ENCODE data around the gene FA2H. TPM values are rescaled to one million over a fixed set of nuclear protein-coding genes. Genes with fewer than 3 reads are reported as not detected.

FA2H gene
- total and polyA plus RNA-seq, 2 of the 13 experiments (the other 11 are each of a cell fraction or from before 2014, with no cell fraction given): 0.20 TPM; not detected in 1

GRCh38 chr16:74695450-74696422 lies 78.9 kb downstream of the FA2H start (continued):
- TF ChIP-seq ZMYM3 (CRISPR knock-in tag; IDR thresholded peaks at IDR 0.05) (no peak), ZBTB7A (CRISPR knock-in tag; IDR thresholded peaks at IDR 0.05) (no peak), GMEB1 (CRISPR knock-in tag; IDR thresholded peaks at IDR 0.05; ENCODE audit: borderline replicate concordance) (peak; percentile 74), ZNF547 (CRISPR knock-in tag; IDR thresholded peaks at IDR 0.05) (peak; percentile 54; the same call in 1 of the 2 replicates), MEIS2 (CRISPR knock-in tag; IDR thresholded peaks at IDR 0.05) (no peak), ZBED4 (CRISPR knock-in tag; IDR thresholded peaks at IDR 0.05; ENCODE audit: borderline replicate concordance) (no peak), ISL2 (CRISPR knock-in tag; IDR thresholded peaks at IDR 0.05) (no peak; the same call in 1 of the 2 replicates), ZFP36L2 (CRISPR knock-in tag; IDR thresholded peaks at IDR 0.05) (no peak), ZNF558 (CRISPR knock-in tag; IDR thresholded peaks at IDR 0.05; ENCODE audit: borderline replicate concordance) (no peak), JUN (CRISPR knock-in tag; IDR thresholded peaks at IDR 0.05) (no peak), TOPORS (CRISPR knock-in tag; IDR thresholded peaks at IDR 0.05) (no peak), ZNF503 (CRISPR knock-in tag; IDR thresholded peaks at IDR 0.05) (no peak), NFKBIZ (CRISPR knock-in tag; IDR thresholded peaks at IDR 0.05) (peak; percentile 86; the same call in 1 of the 2 replicates), GTF2F1 (IDR thresholded peaks at IDR 0.05; ENCODE audit: low read length) (no peak), YEATS4 (CRISPR knock-in tag; IDR thresholded peaks at IDR 0.05; ENCODE audit: borderline replicate concordance) (no peak), ZBTB33 (CRISPR knock-in tag; IDR thresholded peaks at IDR 0.05) (peak; percentile 24; the same call in 1 of the 2 replicates), DMAP1 (CRISPR knock-in tag; IDR thresholded peaks at IDR 0.05) (peak; percentile 47; the same call in 1 of the 2 replicates), DRAP1 (CRISPR knock-in tag; IDR thresholded peaks at IDR 0.05) (peak; percentile 91), TSC22D2 (CRISPR knock-in tag; IDR thresholded peaks at IDR 0.05; ENCODE audit: borderline replicate concordance) (peak; percentile 93; the same call in 1 of the 2 replicates)
